GM23248 (cell line): ENCODE measurements around the gene RABIF. TPM values are rescaled to one million over a fixed set of nuclear protein-coding genes. Genes with fewer than 3 reads are reported as not detected.
"Not testable (repeated sequence)": the region's sequence is repeated elsewhere in the genome, so short reads cannot be mapped to it uniquely, and the experiment has no call there.

Experiments used
- DNase-seq: peaks from one replicate; pipeline ENCODE4 v3.0.0-alpha.2; 2015
- H2AFZ ChIP-seq: fragments of 200-600 bp; sonication (generic); 2 replicates; pipeline ENCODE4 v1.6.1; 2016; ENCODE audit warnings: antibody characterized with exemption
- H3F3A ChIP-seq: fragments of 200-600 bp; sonication (generic); 2 replicates; pipeline ENCODE4 v1.6.1; 2016; ENCODE audit warnings: mild to moderate bottlenecking, antibody characterized with exemption, mixed run types; ENCODE audit not compliant: insufficient read depth
- H3K27ac ChIP-seq: fragments of 200-600 bp; sonication (generic); 2 replicates; pipeline ENCODE4 v1.5.1; 2016; ENCODE audit warnings: mild to moderate bottlenecking
- H3K27me3 ChIP-seq: fragments of 200-600 bp; sonication (generic); replicated peaks from 2 replicates; pipeline ENCODE4 v1.6.1; 2016; ENCODE audit warnings: mild to moderate bottlenecking; ENCODE audit not compliant: insufficient read depth
- H3K36me3 ChIP-seq: fragments of 200-600 bp; sonication (generic); 2 replicates; pipeline ENCODE4 v1.6.1; 2016; ENCODE audit warnings: low read depth, mild to moderate bottlenecking
- H3K4me1 ChIP-seq: fragments of 200-600 bp; sonication (generic); 2 replicates; pipeline ENCODE4 v1.6.1; 2016; ENCODE audit warnings: mild to moderate bottlenecking; ENCODE audit not compliant: insufficient read depth
- H3K4me2 ChIP-seq: fragments of 200-600 bp; sonication (generic); one replicate; pipeline ENCODE4 v1.6.1; 2016; ENCODE audit warnings: mild to moderate bottlenecking; ENCODE audit not compliant: unreplicated experiment
- H3K4me3 ChIP-seq: fragments of 200-600 bp; sonication (generic); 2 replicates; pipeline ENCODE4 v1.5.1; 2016; ENCODE audit warnings: mild to moderate bottlenecking
- H3K79me2 ChIP-seq: fragments of 200-600 bp; sonication (generic); 2 replicates; pipeline ENCODE4 v1.6.1; 2016; ENCODE audit warnings: mild to moderate bottlenecking; ENCODE audit not compliant: insufficient read depth
- H3K9ac ChIP-seq: fragments of 200-600 bp; sonication (generic); 2 replicates; pipeline ENCODE4 v1.6.1; 2016; ENCODE audit warnings: mild to moderate bottlenecking
- H3K9me2 ChIP-seq: fragments of 200-600 bp; sonication (generic); 2 replicates; pipeline ENCODE4 v1.6.1; 2016; ENCODE audit warnings: mixed run types, mild to moderate bottlenecking, moderate library complexity; ENCODE audit not compliant: insufficient read depth
- H3K9me3 ChIP-seq: fragments of 200-600 bp; sonication (generic); one replicate; pipeline ENCODE4 v1.6.1; 2017; ENCODE audit warnings: low read depth
- H4K20me1 ChIP-seq: fragments of 200-600 bp; sonication (generic); 2 replicates; pipeline ENCODE4 v1.6.0; 2016; ENCODE audit not compliant: insufficient read depth
- EZH2 ChIP-seq: fragments of 200-600 bp; sonication (generic); IDR thresholded peaks from 2 replicates; pipeline ENCODE4 v1.6.1; 2018; ENCODE audit warnings: antibody characterized with exemption, mild to moderate bottlenecking; ENCODE audit not compliant: insufficient read depth, poor library complexity, severe bottlenecking
- EZH2phosphoT487 ChIP-seq: fragments of 200-600 bp; sonication (generic); IDR thresholded peaks from 2 replicates; pipeline ENCODE4 v1.6.1; 2018; ENCODE audit warnings: antibody characterized with exemption, moderate library complexity, mild to moderate bottlenecking, low read depth; ENCODE audit not compliant: insufficient read depth
- WGBS, 2 experiments: methylation state at CpG; one replicate each; pipeline ENCODE4 v1.1.6; 2015 to 2017; ENCODE audit warnings: low lambda C conversion rate in 2 of 2, low coverage in 1 of 2; ENCODE audit errors: missing lambda C conversion rate in 2 of 2; 5-methylcytosine and 5-hydroxymethylcytosine counted together
- in situ Hi-C: fragments of 300-500 bp; cut with MboI; formaldehyde crosslinking; loops from 2 replicates; pipeline ENCODE4 v1.15.0; 2020
- polyA plus RNA-seq: library from polyadenylated mRNA; unstranded; fragments of >200 nt; fragmentation: Nextera tagmentation; extraction: Ambion mirVana; gene quantifications from 2 replicates; pipeline ENCODE4 v1.2.1, GENCODE V29; 2016
- total RNA-seq: library from RNA; depleted of rRNA; stranded (reverse); fragments of >200 nt; shearing (Covaris generic); gene quantifications from 2 replicates; pipeline ENCODE4 v1.2.3, GENCODE V29; 2014

RABIF gene
- total and polyA plus RNA-seq, 2 experiments from 2014 or later: 7.2 to 17.0 TPM

DNA sequence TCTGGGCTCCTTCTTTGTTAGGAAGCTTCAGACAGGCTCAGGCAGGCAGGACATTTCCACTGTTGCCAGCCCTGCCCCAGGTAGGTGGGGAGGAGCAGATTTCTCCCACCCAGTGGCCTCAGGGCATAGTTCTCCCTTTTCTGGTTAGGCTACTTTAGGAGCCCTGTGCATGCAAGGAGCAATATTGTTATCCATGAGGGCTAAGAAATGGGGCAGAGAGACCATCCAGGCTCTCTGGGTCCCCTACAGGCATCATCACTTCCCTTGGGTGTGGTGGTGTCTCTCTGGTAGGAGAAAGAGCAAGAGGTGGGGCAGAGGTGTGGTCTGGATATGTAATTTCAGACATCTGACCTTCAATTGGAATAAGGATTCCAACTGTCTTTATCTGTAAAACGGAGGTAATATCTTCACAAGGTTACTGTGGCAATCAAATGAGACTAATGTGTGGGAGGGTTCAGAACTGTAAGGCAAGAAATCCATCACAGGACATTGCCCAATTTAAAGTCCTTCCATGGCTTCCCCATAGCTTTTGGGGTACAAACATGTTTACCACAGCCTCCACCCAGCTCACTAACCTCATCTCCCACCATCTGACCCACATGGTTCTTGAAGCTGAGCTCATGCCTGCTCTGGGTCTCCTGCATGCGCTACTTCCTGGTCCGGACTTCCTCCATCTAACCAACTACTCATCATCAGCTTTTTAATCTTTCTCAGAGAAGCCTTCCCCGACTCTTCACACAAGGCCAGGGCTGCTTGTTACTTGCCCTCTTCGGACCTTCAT is 52.1 kb downstream of the RABIF start:
- no peak overlapping the region for H3K9ac ChIP-seq
- H2AFZ ChIP-seq: no peak overlapping the region
- no peaks in the 10 kb centered on the region for H3K9me3 ChIP-seq
- no peak overlapping the region for H3K4me2 ChIP-seq
- TF ChIP-seq EZH2 (no peak), EZH2phosphoT487 (no peak)
- no peaks in the 10 kb centered on the region for H3K9me2 ChIP-seq
- in situ Hi-C loops: no loop called here
- H3K79me2 ChIP-seq: no peaks in the 10 kb centered on the region
- H3K27me3 ChIP-seq: peaks cover 7% of the 10 kb centered on the region; the same call in 1 of the 2 replicates
- no peak for DNase-seq
- H3F3A ChIP-seq: no peaks in the 10 kb centered on the region
- H3K27ac ChIP-seq: no peak overlapping the region
- H3K4me3 ChIP-seq: no peak overlapping the region
- H3K4me1 ChIP-seq: no peaks in the 10 kb centered on the region
- no peaks in the 10 kb centered on the region for H3K36me3 ChIP-seq
- no peaks in the 10 kb centered on the region for H4K20me1 ChIP-seq
- 52 to 65% methylated on average over 5 of the region's 5 CpGs for WGBS, 2 experiments

DNA sequence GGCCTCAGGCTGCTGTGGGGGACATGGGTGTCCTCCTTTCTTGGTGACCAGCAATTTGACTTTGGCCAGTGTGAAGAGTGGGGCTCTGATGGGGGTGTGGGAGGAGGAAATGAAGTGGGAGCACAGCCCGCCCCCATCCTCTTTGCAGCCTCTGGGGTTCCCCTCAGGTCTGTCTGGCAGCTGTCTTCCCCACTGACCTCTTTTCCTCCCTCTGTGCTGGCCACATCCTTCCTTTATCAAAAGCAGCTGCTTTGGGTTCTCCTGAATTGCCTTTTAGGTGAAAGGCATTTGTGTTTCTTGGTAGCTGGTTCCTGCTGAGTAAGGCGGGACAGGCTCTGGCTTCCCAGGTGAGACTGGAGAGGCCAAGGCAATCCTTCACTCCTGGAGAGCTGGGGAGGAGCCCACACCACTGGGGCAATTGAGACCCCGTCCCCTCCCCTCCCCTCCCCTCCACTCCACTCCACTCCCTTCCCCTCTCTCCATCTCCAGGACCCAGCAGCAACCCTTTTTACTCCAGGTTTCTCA is 53.3 kb downstream of the RABIF start:
- no peak overlapping the region for H2AFZ ChIP-seq
- no peak overlapping the region for H3K27ac ChIP-seq
- no peaks in the 10 kb centered on the region for H3K36me3 ChIP-seq
- H4K20me1 ChIP-seq: no peaks in the 10 kb centered on the region
- WGBS, 2 experiments: 46 to 65% methylated on average over 2 to 3 of the region's 3 CpGs
- H3K4me1 ChIP-seq: no peaks in the 10 kb centered on the region
- H3K9me3 ChIP-seq: no peaks in the 10 kb centered on the region
- TF ChIP-seq EZH2phosphoT487: no peak
- TF ChIP-seq EZH2: no peak
- H3K27me3 ChIP-seq: peaks cover 7% of the 10 kb centered on the region; the same call in 1 of the 2 replicates
- H3K9ac ChIP-seq: no peak overlapping the region
- H3K79me2 ChIP-seq: no peaks in the 10 kb centered on the region
- in situ Hi-C loops: no loop called here
- no peak overlapping the region for H3K4me2 ChIP-seq
- no peaks in the 10 kb centered on the region for H3K9me2 ChIP-seq
- DNase-seq: no peak
- H3K4me3 ChIP-seq: no peak overlapping the region
- H3F3A ChIP-seq: no peaks in the 10 kb centered on the region

DNA sequence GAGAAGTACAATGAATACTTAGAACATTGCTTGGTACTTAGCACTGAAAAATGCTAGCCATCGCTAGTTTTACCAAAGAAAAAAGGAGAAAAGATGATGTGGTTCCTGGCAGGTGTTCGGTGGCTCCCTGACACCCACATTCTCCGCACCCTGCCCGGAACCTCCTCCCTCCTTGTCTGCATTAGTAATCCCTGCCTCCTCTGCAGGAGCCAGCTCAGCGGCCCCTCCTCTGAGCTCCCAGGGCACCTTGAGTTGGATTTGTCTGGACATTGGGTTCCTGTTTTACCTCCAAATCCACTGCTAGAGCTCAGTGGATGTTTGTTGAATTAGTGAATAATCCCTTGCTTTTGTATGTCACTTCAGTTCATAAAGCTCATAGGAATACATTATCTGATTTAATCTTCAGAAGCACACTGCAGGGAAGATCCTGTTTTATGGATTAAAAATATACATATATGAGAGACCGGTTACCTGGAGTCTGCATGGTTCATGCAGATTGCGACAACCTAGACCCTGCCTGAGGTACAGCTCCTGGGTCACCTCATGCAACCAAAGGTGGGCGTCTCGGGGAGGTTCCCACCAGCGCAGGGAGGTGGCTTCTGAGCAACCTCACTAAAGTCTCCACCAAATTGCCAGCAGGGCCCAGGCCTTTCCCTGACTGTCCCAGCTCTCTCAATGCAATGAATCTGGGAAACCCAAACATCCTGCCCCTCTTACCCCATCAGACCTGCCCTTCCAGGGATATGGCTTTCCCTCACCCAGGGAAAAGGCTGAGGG is 54.0 kb downstream of the RABIF start:
- no peaks in the 10 kb centered on the region for H3K36me3 ChIP-seq
- no peak for TF ChIP-seq EZH2phosphoT487
- TF ChIP-seq EZH2: no peak
- H3K4me2 ChIP-seq: no peak overlapping the region
- no peak overlapping the region for H3K4me3 ChIP-seq
- H3K9ac ChIP-seq: no peak overlapping the region
- no peaks in the 10 kb centered on the region for H3F3A ChIP-seq
- H3K27me3 ChIP-seq: peaks cover 7% of the 10 kb centered on the region; the same call in 1 of the 2 replicates
- H3K9me2 ChIP-seq: no peaks in the 10 kb centered on the region
- no peaks in the 10 kb centered on the region for H3K4me1 ChIP-seq
- H3K27ac ChIP-seq: no peak overlapping the region
- no peaks in the 10 kb centered on the region for H4K20me1 ChIP-seq
- no peak overlapping the region for H2AFZ ChIP-seq
- H3K9me3 ChIP-seq: no peaks in the 10 kb centered on the region
- no peak for DNase-seq
- WGBS, 2 experiments: 79 to 87% methylated on average over 10 of the region's 10 CpGs
- H3K79me2 ChIP-seq: no peaks in the 10 kb centered on the region
- in situ Hi-C loops: no loop called here

DNA sequence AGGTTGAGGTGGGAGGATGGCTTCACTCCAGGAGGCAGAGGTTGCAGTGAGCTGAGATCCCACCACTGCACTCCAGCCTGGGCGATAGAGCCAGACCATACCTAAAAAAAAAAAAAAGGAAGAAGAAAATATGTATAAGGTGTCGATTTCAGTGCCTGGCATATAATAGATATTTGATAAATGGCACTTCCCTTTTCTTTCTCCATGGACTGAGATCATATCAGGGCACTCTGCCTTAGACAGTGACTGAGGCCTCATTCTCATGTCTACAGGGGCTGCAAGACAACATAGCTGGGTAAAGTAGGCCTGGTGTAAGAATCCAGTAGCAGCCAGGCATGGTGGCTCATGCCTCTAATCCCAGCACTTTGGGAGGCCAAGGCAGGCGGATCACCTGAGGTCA is 57.0 kb downstream of the RABIF start:
- Histone ChIP-seq H3K4me1 (no peaks in the 10 kb centered on the region), H3K27ac (no peak overlapping the region), H3K79me2 (no peaks in the 10 kb centered on the region), H3K9ac (no peak overlapping the region), H3K27me3 (peaks cover 6% of the 10 kb centered on the region; the same call in 1 of the 2 replicates), H3K36me3 (no peaks in the 10 kb centered on the region), H3K4me3 (no peak overlapping the region), H2AFZ (no peak overlapping the region), H3K4me2 (no peak overlapping the region), H3K9me2 (no peaks in the 10 kb centered on the region), H3K9me3 (no peaks in the 10 kb centered on the region), H4K20me1 (no peaks in the 10 kb centered on the region), H3F3A (no peaks in the 10 kb centered on the region)
- no peak for DNase-seq
- TF ChIP-seq EZH2 (no peak), EZH2phosphoT487 (no peak)
- in situ Hi-C loops: no loop called here
- 69 to 70% methylated on average over 2 to 3 of the region's 3 CpGs for WGBS, 2 experiments

DNA sequence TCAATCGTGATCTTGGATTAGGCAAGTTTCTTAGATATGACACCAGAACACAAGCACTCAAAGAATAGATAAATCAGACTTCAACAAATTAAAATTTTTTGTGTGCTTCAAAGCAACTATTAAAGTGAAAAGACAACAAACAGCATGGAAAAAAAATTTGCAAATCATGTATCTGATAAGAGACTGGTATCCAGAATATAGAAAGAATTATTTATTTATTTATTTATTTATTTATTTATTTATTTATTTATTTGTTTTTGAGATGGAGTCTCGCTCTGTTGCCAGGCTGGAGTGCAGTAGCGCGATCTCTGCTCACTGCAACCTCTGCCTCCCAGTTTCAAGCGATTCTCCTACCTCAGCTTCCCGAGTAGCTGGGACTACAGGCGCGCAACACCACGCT is 59.7 kb downstream of the RABIF start:
- H3K27ac ChIP-seq, H2AFZ ChIP-seq, in situ Hi-C loops, H3F3A ChIP-seq, H3K36me3 ChIP-seq, H3K4me1 ChIP-seq, DNase-seq, H3K79me2 ChIP-seq, H3K4me2 ChIP-seq, H3K9me3 ChIP-seq, H4K20me1 ChIP-seq, H3K4me3 ChIP-seq, H3K9me2 ChIP-seq, H3K9ac ChIP-seq: not testable (repeated sequence)
- 75 to 78% methylated on average over 9 of the region's 9 CpGs for WGBS, 2 experiments
- H3K27me3 ChIP-seq: peaks cover 12% of the 10 kb centered on the region
